ENCODE data around the gene DCTN4.

The DCTN4 gene

DNA sequence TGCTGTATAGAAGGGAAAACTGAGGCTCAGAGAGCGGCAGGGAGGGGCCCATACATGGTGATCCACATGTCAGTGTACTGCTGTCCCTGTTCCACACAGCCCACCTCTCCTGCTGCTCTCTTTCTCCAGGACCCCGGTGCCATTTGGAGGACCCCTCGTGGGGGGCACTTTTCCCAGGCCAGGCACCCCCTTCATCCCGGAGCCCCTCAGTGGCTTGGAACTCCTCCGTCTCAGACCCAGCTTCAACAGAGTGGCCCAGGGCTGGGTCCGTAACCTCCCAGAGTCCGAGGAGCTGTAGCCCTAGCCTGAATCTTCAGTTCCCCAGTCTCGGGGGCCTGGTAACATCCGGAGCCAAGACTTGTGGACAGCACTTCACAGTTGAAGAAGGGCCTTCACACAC, 82.2 kb downstream of the DCTN4 start:
- Histone ChIP-seq H3K9ac (ENCODE audit: low read depth, low read length, poor library complexity, severe bottlenecking) (no peak overlapping the region), H3K4me3 (ENCODE audit: low read length, poor library complexity, severe bottlenecking) (no peak overlapping the region), H3K4me2 (ENCODE audit: low read depth, low read length, poor library complexity, severe bottlenecking) (no peak overlapping the region), H3K79me2 (ENCODE audit: insufficient read depth, low read length) (no peaks in the 10 kb centered on the region), H3K36me3 (ENCODE audit: insufficient read depth, low read length) (no peaks in the 10 kb centered on the region), H2AFZ (ENCODE audit: low read length) (no peak overlapping the region), H3K27me3 (ENCODE audit: insufficient read depth, low read length, poor library complexity, severe bottlenecking) (no peaks in the 10 kb centered on the region), H3F3A (ENCODE audit: low read depth) (no peaks in the 10 kb centered on the region), H4K20me1 (ENCODE audit: insufficient read depth, low read length, poor library complexity, severe bottlenecking) (no peaks in the 10 kb centered on the region), H3K9me2 (replicated peaks; ENCODE audit: low read depth, low read length) (no peaks in the 10 kb centered on the region), H3K4me1 (ENCODE audit: insufficient read depth, low read length, poor library complexity, severe bottlenecking) (no peaks in the 10 kb centered on the region), H3K9me3 (ENCODE audit: insufficient read depth, low read depth, low read length) (no peaks in the 10 kb centered on the region)
- TF ChIP-seq EZH2phosphoT487 (IDR thresholded peaks at IDR 0.05; ENCODE audit: borderline replicate concordance): no peak
- TF ChIP-seq, protein P1, sequence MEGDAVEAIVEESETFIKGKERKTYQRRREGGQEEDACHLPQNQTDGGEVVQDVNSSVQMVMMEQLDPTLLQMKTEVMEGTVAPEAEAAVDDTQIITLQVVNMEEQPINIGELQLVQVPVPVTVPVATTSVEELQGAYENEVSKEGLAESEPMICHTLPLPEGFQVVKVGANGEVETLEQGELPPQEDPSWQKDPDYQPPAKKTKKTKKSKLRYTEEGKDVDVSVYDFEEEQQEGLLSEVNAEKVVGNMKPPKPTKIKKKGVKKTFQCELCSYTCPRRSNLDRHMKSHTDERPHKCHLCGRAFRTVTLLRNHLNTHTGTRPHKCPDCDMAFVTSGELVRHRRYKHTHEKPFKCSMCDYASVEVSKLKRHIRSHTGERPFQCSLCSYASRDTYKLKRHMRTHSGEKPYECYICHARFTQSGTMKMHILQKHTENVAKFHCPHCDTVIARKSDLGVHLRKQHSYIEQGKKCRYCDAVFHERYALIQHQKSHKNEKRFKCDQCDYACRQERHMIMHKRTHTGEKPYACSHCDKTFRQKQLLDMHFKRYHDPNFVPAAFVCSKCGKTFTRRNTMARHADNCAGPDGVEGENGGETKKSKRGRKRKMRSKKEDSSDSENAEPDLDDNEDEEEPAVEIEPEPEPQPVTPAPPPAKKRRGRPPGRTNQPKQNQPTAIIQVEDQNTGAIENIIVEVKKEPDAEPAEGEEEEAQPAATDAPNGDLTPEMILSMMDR (conservative IDR thresholded peaks at IDR 0.05; ENCODE audit: low read length): no peak

DNA sequence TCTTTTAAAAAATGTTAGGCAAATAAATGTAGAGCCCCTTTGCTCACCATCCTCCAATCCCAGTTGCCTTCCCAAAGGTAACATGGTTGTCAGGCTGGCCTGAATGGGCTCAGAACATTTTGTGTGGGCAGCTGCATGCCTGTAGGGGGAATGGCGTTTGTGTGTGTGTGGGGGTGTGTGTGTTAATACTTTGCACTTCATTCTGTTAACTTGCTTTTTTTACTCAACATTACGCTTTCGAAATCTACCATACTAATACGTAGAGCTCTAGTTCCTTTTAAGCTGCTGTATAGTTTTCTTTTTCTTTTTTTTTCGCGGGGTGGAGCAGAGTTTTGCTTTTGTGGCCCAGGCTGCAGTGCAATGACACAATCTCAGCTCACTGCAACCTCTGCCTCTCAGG, 83.7 kb downstream of the DCTN4 start:
- Histone ChIP-seq H3K9me3 (ENCODE audit: insufficient read depth, low read depth, low read length) (no peaks in the 10 kb centered on the region), H3K27me3 (ENCODE audit: insufficient read depth, low read length, poor library complexity, severe bottlenecking) (no peaks in the 10 kb centered on the region), H3K4me1 (ENCODE audit: insufficient read depth, low read length, poor library complexity, severe bottlenecking) (no peaks in the 10 kb centered on the region), H3K9me2 (replicated peaks; ENCODE audit: low read depth, low read length) (no peaks in the 10 kb centered on the region), H3K79me2 (ENCODE audit: insufficient read depth, low read length) (no peaks in the 10 kb centered on the region), H3K4me2 (ENCODE audit: low read depth, low read length, poor library complexity, severe bottlenecking) (no peak overlapping the region), H2AFZ (ENCODE audit: low read length) (no peak overlapping the region), H3F3A (ENCODE audit: low read depth) (no peaks in the 10 kb centered on the region), H3K9ac (ENCODE audit: low read depth, low read length, poor library complexity, severe bottlenecking) (no peak overlapping the region), H3K36me3 (ENCODE audit: insufficient read depth, low read length) (no peaks in the 10 kb centered on the region), H4K20me1 (ENCODE audit: insufficient read depth, low read length, poor library complexity, severe bottlenecking) (no peaks in the 10 kb centered on the region), H3K4me3 (ENCODE audit: low read length, poor library complexity, severe bottlenecking) (no peak overlapping the region)
- no peak for TF ChIP-seq EZH2phosphoT487 (IDR thresholded peaks at IDR 0.05; ENCODE audit: borderline replicate concordance)

DNA sequence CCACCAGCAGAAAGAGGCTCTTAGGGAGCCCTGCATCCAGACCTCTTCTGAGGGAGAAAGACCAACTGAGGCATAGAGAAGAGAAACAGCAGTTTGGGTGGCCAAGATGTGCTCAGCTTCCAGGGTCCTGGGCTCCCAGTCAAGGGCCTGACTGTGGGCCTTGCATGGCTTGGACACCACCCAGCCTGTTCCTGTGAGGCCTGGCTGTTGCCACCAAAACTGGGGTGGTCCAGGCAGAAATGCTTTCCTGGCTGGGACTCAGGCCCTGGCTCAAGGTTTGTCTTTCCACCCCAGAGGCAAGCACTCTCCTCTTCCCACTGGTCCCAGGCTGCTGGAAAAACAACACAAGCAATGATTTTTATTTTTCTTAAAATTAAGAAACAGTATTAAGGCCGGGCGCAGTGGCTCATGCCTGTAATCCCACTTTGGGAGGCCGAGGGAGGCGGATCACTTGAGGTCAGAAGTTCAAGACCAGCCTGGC, 84.4 kb downstream of the DCTN4 start:
- H3K27me3 ChIP-seq (ENCODE audit: insufficient read depth, low read length, poor library complexity, severe bottlenecking): no peaks in the 10 kb centered on the region
- no peak overlapping the region for H2AFZ ChIP-seq (ENCODE audit: low read length)
- H3K9me2 ChIP-seq (replicated peaks; ENCODE audit: low read depth, low read length): no peaks in the 10 kb centered on the region
- H3K9ac ChIP-seq (ENCODE audit: low read depth, low read length, poor library complexity, severe bottlenecking): no peak overlapping the region
- TF ChIP-seq, protein P1 (conservative IDR thresholded peaks at IDR 0.05; ENCODE audit: low read length): no peak
- no peak for TF ChIP-seq EZH2phosphoT487 (IDR thresholded peaks at IDR 0.05; ENCODE audit: borderline replicate concordance)
- H3K4me1 ChIP-seq (ENCODE audit: insufficient read depth, low read length, poor library complexity, severe bottlenecking): no peaks in the 10 kb centered on the region
- no peak overlapping the region for H3K4me2 ChIP-seq (ENCODE audit: low read depth, low read length, poor library complexity, severe bottlenecking)
- H3F3A ChIP-seq (ENCODE audit: low read depth): no peaks in the 10 kb centered on the region
- H3K79me2 ChIP-seq (ENCODE audit: insufficient read depth, low read length): no peaks in the 10 kb centered on the region
- H3K36me3 ChIP-seq (ENCODE audit: insufficient read depth, low read length): no peaks in the 10 kb centered on the region
- no peaks in the 10 kb centered on the region for H3K9me3 ChIP-seq (ENCODE audit: insufficient read depth, low read depth, low read length)
- H3K4me3 ChIP-seq (ENCODE audit: low read length, poor library complexity, severe bottlenecking): no peak overlapping the region
- no peaks in the 10 kb centered on the region for H4K20me1 ChIP-seq (ENCODE audit: insufficient read depth, low read length, poor library complexity, severe bottlenecking)

DNA sequence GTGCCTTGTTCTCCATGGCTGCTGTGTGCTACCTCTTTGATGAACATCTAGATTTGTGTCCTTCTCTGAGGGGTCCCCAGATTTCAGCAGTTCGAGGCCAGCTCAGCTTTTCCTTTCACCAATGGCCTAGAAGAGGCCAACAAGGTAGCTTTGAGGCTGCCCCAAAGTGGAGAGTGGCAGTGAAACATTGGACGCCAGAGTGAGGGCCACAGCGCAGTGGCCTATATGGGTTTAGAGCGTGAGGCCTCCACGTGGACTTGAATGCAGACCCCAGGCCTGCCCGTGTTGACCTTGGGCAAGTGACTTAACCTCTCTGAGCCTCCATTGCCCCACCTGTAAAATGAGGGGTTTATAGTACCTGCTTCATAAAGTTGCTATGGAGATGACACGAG, 85.9 kb downstream of the DCTN4 start:
- Histone ChIP-seq H3K9me3 (ENCODE audit: insufficient read depth, low read depth, low read length) (no peaks in the 10 kb centered on the region), H3K27me3 (ENCODE audit: insufficient read depth, low read length, poor library complexity, severe bottlenecking) (no peaks in the 10 kb centered on the region), H2AFZ (ENCODE audit: low read length) (peak overlapping the region; percentile 75), H3K36me3 (ENCODE audit: insufficient read depth, low read length) (no peaks in the 10 kb centered on the region), H3F3A (ENCODE audit: low read depth) (no peaks in the 10 kb centered on the region; the same call in 1 of the 2 replicates), H3K4me2 (ENCODE audit: low read depth, low read length, poor library complexity, severe bottlenecking) (peak overlapping the region; percentile 50), H3K9me2 (replicated peaks; ENCODE audit: low read depth, low read length) (no peaks in the 10 kb centered on the region), H4K20me1 (ENCODE audit: insufficient read depth, low read length, poor library complexity, severe bottlenecking) (no peaks in the 10 kb centered on the region), H3K4me3 (ENCODE audit: low read length, poor library complexity, severe bottlenecking) (peak overlapping the region; percentile 62), H3K9ac (ENCODE audit: low read depth, low read length, poor library complexity, severe bottlenecking) (peak overlapping the region; percentile 49), H3K4me1 (ENCODE audit: insufficient read depth, low read length, poor library complexity, severe bottlenecking) (no peaks in the 10 kb centered on the region), H3K79me2 (ENCODE audit: insufficient read depth, low read length) (no peaks in the 10 kb centered on the region)
- no peak for TF ChIP-seq EZH2phosphoT487 (IDR thresholded peaks at IDR 0.05; ENCODE audit: borderline replicate concordance)
- TF ChIP-seq, protein P1 (conservative IDR thresholded peaks at IDR 0.05; ENCODE audit: low read length): no peak

Data from Loucy (cell line).